Loucy (cell line): ENCODE measurements around the gene AP2A1.

Source experiments
- CTCF ChIP-seq: fragments of 200-600 bp; sonication (generic); conservative IDR thresholded peaks from 2 replicates; pipeline ENCODE4 v1.5.1; 2014; ENCODE audit warnings: mild to moderate bottlenecking, antibody characterized with exemption, low read length
- EZH2phosphoT487 ChIP-seq: fragments of 200-600 bp; IDR thresholded peaks from 2 replicates; pipeline ENCODE4 v1.6.1; 2018; ENCODE audit warnings: antibody characterized with exemption, mild to moderate bottlenecking, moderate library complexity, borderline replicate concordance

- no peak for TF ChIP-seq CTCF
- no peak for TF ChIP-seq EZH2phosphoT487
These were observed 64.0 kb downstream of the AP2A1 start for GRCh38 chr19:49830766-49831165.
